Testis (tissue), 3 donors: ENCODE results near the gene C6orf15. TPM values are rescaled to one million over a fixed set of nuclear protein-coding genes. Genes with fewer than 3 reads are reported as not detected.

Experiments used
- DNase-seq: peaks from one replicate; pipeline ENCODE4 v3.0.0-alpha.2; 2019
- H3K27ac ChIP-seq, 2 donors: fragments of 200-600 bp; sonication (generic); one replicate each; pipeline ENCODE4 v1.5.1; 2019
- H3K27me3 ChIP-seq: fragments of 200-600 bp; sonication (generic); one replicate; pipeline ENCODE4 v1.5.1; 2019
- H3K36me3 ChIP-seq: fragments of 200-600 bp; sonication (generic); one replicate; pipeline ENCODE4 v1.5.1; 2017; ENCODE audit warnings: low read depth; ENCODE audit errors: missing control alignments
- H3K4me1 ChIP-seq: fragments of 200-600 bp; sonication (generic); one replicate; pipeline ENCODE4 v1.5.1; 2019
- H3K4me3 ChIP-seq, 2 donors: fragments of 200-600 bp; sonication (generic); one replicate each; pipeline ENCODE4 v1.5.1; 2017 to 2019
- H3K9me3 ChIP-seq: fragments of 200-600 bp; sonication (generic); one replicate; pipeline ENCODE4 v1.5.1; 2017
- CTCF ChIP-seq, 3 experiments: fragments of 450-650 bp in 2 of 3; fragments of 200-600 bp in 1 of 3; sonication (generic) in 1 of 3; IDR thresholded peaks; one replicate each; pipeline ENCODE4 v1.5.1; 2016 to 2019; ENCODE audit warnings: antibody characterized with exemption in 3 of 3, mild to moderate bottlenecking in 2 of 3, moderate library complexity in 1 of 3
- POLR2A ChIP-seq: fragments of 450-650 bp; IDR thresholded peaks from one replicate; pipeline ENCODE4 v1.6.1; 2017; ENCODE audit warnings: antibody characterized with exemption, mild to moderate bottlenecking, moderate library complexity
- WGBS, 2 donors: methylation state at CpG; one replicate each; pipeline ENCODE4 v1.1.5; 2018; 5-methylcytosine and 5-hydroxymethylcytosine counted together
- intact Hi-C: fragments of 100-400 bp; cut with DNase I; formaldehyde crosslinking; loops from one replicate; pipeline ENCODE4 v1.15.1; 2023; ENCODE audit warnings: low total_unique reads
- polyA plus RNA-seq: library from polyadenylated mRNA; stranded (reverse); fragments of 350-450 nt; fragmentation: Illumina TruSeq; extraction: RNeasy Lipid Tissue Mini Kit (QIAGEN cat#74804); gene quantifications from one replicate; pipeline ENCODE4 v1.2.3, GENCODE V29; 2014; ENCODE audit warnings: low read depth, low replicate concordance; ENCODE audit not compliant: insufficient read depth
- total RNA-seq, 2 donors: library from RNA; depleted of rRNA; stranded (reverse); fragments of >200 nt; gene quantifications; one replicate each; pipeline ENCODE4 v1.2.3, GENCODE V29; 2016

Gene C6orf15
- total and polyA plus RNA-seq, 3 donors from 2014 or later = not detected

- intact Hi-C loops = no loop called here
- Histone ChIP-seq H3K4me3 (no peak overlapping the region), H3K27ac (no peak overlapping the region), H3K4me1 (peaks cover 16% of the 10 kb centered on the region), H3K36me3 (no peaks in the 10 kb centered on the region), H3K27me3 (no peaks in the 10 kb centered on the region), H3K9me3 (no peaks in the 10 kb centered on the region)
- no peak for DNase-seq
- WGBS, 2 donors = 87 to 93% methylated on average over 8 to 12 of the region's 12 CpGs
- TF ChIP-seq CTCF (IDR thresholded peaks at IDR 0.05) (no peak), POLR2A (no peak)
These were observed 8.9 kb upstream of the C6orf15 start for GRCh38 chr6:31121131-31121790.

GRCh38 chr6:31120151-31120915, 8.0 kb upstream of the C6orf15 start, which contains the start of gene CDSN:
CDSN (minus strand) TSS chr6:31120446; CDS start chr6:31120419, 27 bp downstream.
- 86 to 91% methylated on average over 17 to 26 of the region's 26 CpGs for whole genome bisulfite sequencing, 2 donors
- Histone ChIP-seq H3K27me3 (no peaks in the 10 kb centered on the region), H3K9me3 (no peaks in the 10 kb centered on the region), H3K4me3 (no peak within 1 kb of the TSS), H3K4me1 (peaks cover 16% of the 10 kb centered on the region), H3K27ac (no peak within 1 kb of the TSS), H3K36me3 (no peaks in the 10 kb centered on the region)
- no peak for DNase-seq
- no peak for TF ChIP-seq POLR2A
- TF ChIP-seq CTCF (IDR thresholded peaks at IDR 0.05) = no peak
- intact Hi-C loops = no loop called here

GRCh38 chr6:31118178-31118577, 5.8 kb upstream of the C6orf15 start:
- peaks cover 25% of the 10 kb centered on the region for H3K4me1 ChIP-seq
- WGBS, 2 donors = 91 to 92% methylated on average over 7 of the region's 7 CpGs
- intact Hi-C loops = no loop called here
- H3K27ac ChIP-seq = no peak overlapping the region
- no peaks in the 10 kb centered on the region for H3K9me3 ChIP-seq
- no peak overlapping the region for H3K4me3 ChIP-seq
- no peak for TF ChIP-seq POLR2A
- TF ChIP-seq CTCF (IDR thresholded peaks at IDR 0.05) = no peak
- no peaks in the 10 kb centered on the region for H3K27me3 ChIP-seq
- no peaks in the 10 kb centered on the region for H3K36me3 ChIP-seq
- DNase-seq = no peak

- intact Hi-C loops = no loop called here
- H3K4me3 ChIP-seq = no peak overlapping the region
These were observed 4.4 kb upstream of the C6orf15 start for GRCh38 chr6:31116661-31117385.

More at GRCh38 chr6:31116661-31117385, 4.4 kb upstream of the C6orf15 start:
- Histone ChIP-seq H3K27ac (no peak overlapping the region), H3K36me3 (no peaks in the 10 kb centered on the region), H3K27me3 (no peaks in the 10 kb centered on the region), H3K9me3 (no peaks in the 10 kb centered on the region), H3K4me1 (peaks cover 16% of the 10 kb centered on the region)
- TF ChIP-seq POLR2A = no peak
- TF ChIP-seq CTCF (IDR thresholded peaks at IDR 0.05) = no peak
- DNase-seq = peak; percentile 46
- WGBS, 2 donors = 50 to 51% methylated on average over 16 to 19 of the region's 19 CpGs
